ENCODE data around the gene CHST9.
"Not testable (repeated sequence)": the region's sequence is repeated elsewhere in the genome, so short reads cannot be mapped to it uniquely, and the experiment has no call there.

CHST9 gene

DNA sequence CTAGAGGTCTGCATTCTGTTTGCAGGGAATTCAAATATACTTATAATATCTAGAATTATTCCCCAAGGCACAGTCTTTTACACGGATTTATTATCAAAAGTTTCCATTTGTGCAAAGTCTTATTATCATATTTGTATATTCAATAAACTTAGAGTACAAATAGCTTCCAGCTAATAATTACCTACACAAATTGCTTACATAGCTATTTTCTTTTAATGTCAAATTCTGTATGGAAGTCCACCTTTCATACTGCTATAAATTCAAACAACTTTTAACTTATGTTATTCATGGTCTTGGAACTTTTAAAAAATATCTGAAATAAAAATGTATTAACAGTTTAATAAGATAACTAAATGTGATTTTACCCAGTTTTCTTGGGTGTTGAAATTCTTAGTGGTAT lies 13.1 kb downstream of the CHST9 start:
- no peak for DNase-seq (ENCODE audit: low spot score)

DNA sequence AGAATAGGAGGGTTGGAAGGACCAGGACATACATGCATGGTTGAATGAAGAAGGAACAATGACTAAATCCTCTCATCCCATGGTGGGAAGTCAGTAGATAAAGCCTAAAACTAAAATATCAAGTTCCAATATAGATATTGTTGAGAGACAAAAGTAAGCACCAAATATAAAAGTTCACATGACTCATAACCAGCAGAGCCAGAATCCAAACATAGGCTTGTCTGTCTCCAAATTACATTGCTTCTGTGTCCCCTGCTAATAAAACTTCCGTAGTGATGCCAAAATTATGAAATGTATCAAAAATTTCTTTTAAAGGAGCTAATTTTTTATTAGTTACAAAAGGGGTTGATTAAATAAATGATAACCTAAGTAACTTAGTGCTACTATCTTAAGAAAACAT lies 19.7 kb downstream of the CHST9 start:
- DNase-seq (ENCODE audit: low spot score) = no peak

DNA sequence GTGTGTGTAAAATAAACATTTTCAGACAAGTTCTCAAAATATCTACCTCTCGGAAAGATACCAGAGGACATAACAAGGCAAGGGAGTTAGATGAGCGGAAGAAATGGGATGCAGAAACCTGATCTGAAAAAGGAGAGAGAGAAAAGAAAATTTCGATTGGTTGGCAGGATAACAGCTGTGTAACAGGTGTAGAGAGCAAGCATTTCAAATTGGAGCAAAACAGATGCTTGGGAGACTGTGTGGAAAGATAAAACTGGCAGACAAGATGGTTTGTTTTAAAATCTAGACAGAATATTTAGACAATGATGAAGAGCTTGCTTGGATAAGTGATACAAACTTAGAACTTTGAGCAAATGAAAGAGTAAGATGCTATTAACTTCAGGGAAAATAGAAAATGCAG lies 20.2 kb downstream of the CHST9 start:
- no peak for DNase-seq (ENCODE audit: low spot score)

DNA sequence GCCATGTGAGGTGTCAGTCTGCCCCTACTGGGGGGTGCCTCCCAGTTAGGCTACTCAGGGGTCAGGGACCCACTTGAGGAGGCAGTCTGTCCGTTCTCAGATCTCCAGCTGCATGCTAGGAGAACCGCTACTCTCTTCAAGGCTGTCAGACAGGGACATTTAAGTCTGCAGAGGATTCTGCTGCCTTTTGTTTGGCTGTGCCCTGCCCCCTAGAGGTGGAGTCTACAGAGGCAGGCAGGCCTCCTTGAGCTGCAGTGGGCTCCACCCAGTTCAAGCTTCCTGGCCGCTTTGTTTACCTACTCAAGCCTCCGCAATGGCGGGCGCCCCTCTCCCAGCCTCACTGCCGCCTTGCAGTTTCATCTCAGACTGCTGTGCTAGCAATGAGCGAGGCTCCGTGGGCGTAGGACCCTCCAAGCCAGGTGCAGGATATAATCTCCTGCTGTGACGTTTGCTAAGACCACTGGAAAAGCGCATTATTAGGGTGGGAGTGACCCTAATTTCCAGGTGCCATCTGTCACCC lies 21.9 kb downstream of the CHST9 start:
- not testable (repeated sequence) for DNase-seq (ENCODE audit: low spot score)

DNA sequence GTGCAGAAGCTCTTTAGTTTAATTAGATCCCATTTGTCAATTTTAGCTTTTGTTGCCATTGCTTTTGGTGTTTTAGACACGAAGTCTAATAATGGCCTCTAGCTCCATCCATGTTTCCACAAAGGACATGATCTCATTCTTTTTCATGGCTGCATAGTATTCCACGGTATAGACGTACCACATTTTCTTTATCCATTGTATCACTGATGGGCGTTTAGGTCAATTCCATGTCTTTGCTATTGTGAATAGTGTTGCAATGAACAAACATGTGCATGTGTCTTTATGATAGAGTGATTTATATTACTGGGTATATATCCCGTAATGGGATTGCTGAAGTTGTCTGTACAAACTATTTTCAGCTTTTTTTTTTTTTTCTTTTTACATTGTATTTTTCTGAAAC lies 35.9 kb downstream of the CHST9 start:
- not testable (repeated sequence) for DNase-seq (ENCODE audit: low spot score)

DNA sequence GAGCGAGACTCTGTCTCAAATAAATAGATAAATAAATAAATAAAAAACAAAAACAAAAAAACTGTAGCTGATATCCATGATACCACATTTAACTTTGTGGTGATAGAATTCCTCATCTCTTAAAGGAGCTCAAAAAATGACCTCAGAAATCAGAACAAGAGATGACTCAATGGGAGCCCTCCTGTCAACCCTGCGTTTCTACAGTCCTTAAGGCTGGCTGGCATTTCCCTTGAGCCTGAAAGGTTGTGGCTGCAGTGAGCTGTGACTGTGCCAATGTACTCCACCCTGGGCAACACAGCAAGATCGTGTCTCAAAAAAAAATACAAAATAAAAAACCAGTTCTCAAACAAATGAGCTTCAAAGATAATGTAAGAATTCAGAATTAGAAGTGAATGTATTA lies 40.4 kb downstream of the CHST9 start:
- no peak for DNase-seq (ENCODE audit: low spot score)

DNA sequence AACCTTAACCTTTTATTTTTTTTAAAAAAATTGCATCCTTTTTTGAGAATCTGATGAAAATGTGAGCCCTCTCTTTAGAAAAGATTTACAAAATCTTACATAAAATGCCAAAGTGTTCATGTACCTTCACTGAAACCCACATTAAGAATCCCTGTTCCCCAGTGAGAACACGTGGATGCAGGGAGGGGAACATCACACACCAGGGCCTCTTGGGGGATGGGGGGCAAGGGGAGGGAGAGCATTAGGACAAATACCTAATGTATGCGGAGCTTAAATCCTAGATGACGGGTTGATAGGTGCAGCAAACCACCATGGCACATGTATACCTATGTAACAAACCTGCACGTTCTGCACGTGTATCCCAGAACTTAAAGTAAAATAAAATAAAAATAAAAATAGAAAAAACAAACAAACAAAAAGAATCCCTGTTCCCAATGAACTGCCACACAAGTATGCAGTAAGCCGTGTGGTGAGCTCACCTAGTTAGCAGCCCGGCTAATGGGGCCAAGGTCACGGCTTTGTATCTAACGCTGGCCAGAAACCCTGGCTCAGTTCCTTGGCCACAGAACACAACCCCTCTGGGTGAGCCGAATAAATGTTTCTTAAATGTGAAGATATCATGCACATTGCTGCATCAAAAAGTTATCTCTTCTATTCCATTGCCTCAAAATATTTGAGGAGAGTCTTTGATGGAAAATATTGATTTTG lies 41.4 kb downstream of the CHST9 start:
- no peak for DNase-seq (ENCODE audit: low spot score)

DNA sequence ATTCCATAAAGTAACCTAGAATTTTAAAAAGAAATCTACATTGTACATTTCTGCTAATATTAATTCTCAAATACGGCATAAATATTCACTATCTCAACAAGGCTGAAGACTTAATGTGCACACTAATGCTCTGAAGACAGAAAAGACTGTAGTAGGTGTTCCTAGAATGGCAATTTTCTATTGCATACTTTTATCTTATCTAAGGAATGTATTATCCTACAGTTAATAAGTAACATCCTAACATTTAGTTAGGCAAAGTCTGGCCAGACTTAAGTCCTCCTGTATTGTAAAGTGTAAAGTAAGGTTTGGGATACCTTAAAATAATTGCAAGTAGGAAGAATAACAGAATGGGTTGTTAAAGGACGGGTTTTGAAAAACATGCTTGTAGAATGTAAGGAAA lies 42.2 kb downstream of the CHST9 start:
- no peak for DNase-seq (ENCODE audit: low spot score)

DNA sequence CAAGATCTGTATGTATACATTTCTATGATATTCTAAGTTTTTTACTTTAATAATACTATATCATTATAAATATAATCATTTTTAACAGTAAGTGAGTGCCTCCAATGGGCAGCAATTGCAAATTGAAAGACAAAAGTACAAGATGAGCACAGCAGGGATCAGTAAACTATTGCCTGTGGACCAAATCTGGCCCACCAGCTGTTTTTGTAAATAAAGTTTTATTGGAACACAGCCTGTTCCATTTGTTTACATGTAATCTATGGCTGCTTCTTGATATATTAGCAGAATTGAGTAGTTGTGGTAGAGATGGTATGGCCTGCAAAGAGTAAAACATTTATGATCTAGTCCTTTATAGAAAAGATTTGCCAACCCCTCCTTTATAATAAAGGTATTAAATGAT lies 43.2 kb downstream of the CHST9 start:
- DNase-seq (ENCODE audit: low spot score) = no peak

DNA sequence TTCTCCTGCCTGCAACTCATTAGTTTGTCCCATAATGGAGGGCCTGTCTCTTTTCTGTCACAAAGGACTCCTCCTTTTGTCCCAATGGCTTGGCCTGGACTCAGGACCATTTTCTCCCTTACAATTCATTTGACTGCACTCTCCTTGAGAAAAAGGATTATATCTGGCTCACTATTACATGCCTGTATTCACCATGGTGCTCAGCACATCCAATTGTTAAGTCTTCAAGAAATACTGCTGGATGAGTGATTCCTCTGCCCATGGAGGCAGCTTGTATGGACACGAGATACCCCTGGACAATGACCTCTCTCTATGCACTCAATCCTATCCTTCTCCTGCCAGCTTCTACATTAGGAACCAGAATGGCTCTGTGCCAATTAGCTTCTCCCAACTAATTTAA lies 47.0 kb downstream of the CHST9 start:
- no peak for DNase-seq (ENCODE audit: low spot score)

DNA sequence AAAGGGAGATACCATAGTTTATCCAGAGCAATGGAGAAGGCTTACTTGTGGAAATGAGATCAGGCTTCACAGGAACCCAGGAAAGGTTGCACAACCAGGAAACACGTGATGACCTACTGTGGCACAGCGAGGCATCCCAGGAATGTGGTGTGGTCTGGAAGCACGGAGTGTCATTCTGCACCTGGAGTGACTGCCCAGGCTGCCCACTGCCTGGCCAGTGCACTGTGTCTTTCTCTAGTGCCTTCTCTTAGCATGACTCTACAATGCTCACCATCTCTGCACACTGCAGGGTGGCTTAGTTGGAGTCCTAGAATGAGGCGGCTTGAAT lies 48.9 kb downstream of the CHST9 start:
- DNase-seq (ENCODE audit: low spot score) = no peak

DNA sequence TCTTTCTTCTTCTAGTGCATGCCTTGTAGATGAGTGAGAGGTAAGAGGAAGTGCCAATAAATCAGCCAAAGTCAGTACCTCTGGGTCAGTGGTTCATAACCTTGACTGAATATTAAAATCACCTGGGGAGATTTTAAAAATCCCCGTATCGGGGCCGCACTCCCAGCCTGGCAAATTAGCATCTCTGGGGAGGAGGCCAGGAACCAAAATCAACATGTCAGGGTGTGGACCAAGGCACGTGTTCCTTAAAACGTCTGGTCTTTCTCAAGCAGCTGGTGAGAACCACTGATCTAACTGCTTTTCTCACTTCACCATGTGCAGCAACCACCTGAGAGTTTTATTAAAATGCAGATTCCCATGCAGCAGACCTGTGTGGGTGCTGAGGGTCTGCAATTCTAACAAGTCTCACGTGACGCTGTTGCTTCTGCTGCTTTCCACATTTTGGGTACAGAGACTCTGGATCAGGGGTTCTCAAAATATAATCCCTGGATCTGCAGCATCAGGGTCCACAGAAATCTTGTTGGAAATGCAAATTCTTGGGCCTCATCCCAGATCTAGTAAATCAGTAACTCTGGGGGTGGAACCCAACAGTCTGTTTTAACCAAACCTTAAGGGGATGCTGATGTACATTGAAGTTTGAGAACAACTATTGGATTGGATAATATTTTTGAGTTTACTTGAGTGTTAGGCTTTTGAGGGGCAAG lies 49.5 kb downstream of the CHST9 start:
- DNase-seq (ENCODE audit: low spot score) = no peak

DNA sequence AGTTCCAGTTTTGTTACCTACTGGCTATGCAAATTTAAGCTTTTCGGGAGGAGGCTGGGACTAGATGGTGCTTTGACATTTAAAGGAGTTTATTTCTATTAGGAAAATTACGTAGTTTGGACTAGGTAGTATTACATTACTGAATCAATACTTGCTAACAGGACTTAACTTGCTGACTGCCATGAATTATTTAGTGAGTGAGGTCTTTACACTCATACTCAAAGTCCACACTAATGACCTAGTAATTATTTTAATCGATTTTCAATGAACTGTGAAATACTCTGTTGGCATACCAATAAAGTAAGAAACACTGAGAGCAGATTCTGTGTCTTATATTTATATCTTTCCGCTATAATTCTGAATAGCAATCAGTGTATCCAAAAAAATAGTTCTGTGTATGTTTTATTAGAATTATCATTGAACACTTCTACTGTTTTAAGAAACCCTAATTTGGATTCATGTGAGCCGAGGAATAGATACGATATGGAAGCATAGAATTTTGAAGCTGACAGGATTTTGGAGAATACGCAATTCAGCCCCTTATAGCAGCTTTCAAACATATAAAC lies 55.0 kb downstream of the CHST9 start:
- DNase-seq (ENCODE audit: low spot score) = no peak

DNA sequence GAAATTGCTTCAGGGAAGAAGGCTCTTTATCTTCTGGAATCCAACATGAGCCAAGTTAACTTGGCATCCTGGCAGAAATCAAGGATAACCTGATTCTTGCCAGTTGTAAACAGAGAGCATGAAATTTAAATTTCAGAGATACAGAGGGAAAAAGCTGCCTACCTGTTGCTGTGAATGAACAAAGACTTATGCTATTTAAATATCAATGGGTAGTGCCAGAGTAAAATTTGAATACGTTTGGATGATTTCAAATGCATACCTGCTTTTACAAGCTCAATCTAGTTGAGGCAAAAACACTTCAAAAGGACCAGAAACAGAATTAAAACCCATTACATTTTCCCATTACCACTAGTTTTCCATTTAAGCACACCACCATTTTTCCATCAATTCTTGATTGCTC lies 60.9 kb downstream of the CHST9 start:
- no peak for DNase-seq (ENCODE audit: low spot score)

DNA sequence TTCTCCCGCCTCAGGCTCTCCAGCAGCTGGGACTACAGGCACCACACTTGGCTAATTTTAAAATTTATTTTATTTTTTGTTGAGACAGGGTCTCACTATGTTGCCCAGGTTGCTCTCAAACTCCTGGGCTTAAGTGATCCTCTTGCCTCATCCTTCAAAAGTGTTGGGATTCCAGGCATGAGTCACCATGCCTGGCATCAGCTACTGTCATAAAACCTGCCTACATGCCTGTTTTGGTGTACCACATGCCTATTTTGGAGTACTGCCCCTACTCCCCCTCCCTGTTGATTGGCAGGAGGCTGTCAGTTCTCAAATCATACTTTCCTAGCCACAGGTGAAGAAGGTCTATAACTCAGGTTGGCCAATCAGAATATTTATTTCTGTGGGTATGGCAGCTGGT lies 64.0 kb downstream of the CHST9 start:
- DNase-seq (ENCODE audit: low spot score) = no peak

DNA sequence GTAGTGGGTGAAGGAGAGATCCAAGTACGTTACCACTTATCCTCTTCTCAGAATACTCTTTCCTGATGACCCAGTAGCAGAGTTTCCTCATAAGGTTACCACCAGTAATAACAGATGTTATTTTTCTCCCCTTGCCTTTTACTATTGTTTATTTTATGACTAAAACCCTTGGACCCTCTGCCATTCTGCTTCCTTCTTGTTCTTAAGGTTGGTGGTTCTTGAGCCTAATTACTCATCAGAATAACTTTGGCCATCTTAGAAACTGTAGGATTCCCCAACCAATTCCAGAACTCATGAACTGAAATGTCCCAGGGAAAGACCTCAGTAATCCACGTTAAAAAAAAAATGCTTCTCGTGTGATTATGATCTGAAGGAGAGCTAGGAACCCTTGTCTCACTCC lies 64.9 kb downstream of the CHST9 start:
- no peak for DNase-seq (ENCODE audit: low spot score)

DNA sequence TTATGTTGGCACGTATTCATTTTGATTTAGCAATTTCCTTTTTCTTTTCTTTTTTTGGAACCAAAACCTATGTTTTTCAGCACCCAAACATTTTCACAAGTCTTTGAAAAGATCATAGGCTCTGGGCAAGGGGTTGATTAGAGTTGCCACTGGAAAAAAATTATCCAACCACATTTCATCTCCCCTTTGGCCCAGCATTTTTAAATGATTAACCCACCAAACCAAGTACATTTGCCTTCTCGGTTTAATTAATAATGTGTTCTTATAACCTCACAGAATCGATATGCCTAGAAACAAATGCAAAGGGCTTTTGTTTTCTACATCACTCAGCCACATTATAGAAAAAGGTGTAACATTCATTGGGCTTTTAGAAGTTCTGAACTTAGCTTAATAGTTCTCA lies 66.1 kb downstream of the CHST9 start:
- no peak for DNase-seq (ENCODE audit: low spot score)

DNA sequence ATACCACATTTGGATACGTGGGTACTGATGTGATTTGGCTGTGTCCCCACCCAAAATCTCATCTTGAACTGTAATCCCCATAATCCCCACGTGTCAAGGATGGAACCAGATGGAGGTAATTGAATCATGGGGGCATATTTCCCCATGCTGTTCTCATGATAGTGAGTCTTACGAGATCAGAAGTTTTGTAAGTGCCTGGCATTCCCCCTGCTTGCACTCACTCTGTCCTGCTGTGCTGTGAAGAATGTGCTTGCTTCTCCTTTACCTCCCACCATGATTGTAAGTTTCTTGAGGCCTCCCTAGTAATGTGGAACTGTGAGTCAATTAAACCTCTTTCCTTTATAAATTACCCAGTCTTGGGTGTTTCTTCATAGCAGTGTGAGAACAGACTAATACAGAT lies 70.3 kb downstream of the CHST9 start:
- no peak for DNase-seq (ENCODE audit: low spot score)

DNA sequence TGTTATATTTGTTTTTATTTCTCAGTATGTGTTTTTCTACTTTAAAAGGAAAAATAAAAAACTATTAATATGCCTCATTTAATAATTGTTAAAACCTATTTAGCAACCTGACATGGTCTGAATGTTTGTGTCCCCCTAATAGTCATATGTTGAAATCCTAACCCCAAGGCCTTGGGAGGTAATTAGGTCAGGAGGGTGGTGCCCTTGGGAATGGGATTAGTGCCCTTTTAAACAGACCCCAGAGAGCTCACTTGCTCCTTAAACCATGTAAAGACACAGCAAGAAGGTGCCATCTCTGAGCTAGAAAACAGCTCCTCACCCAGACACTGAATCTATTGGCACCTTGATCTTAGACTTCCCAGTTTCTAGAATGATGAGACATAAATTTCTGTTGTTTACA lies 71.8 kb downstream of the CHST9 start:
- DNase-seq (ENCODE audit: low spot score) = no peak

DNA sequence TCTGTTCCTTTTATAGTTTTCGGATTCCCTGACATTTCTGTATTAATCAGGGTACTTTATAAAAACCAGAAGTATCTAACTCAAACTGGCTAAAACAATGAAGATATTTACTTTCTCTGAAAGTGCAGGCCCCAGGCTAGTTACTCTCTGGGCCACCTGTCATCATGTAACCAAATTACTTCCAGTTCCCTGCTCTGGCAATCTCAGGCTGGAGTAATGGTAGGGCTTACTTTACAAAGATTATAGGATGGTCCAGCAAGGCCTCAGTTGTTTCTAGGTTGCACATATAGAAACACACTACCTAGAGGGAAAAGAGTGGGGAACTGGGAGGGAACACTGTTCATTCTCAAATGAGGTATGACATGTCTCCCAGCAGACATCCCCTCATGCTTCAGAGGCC lies 74.8 kb downstream of the CHST9 start:
- DNase-seq (ENCODE audit: low spot score) = no peak

DNA sequence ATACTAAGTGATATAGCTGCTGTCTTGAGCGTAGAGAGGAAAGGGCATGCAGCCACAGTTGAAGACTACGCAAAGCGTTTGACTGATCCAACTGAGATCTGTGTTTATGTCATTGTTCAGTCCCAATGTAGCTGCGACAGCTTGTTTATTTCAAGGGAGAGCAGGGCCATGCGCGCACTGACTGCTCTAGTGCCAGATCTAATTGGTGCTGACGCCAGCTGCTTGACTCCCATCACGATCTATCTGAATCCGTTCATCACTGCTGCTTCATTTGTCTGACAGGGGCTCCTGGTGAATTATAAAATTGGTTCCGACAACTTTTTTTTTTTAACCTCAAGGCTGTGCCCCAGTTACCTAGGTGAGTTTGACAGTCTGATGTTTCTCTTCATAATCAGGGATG lies 75.7 kb downstream of the CHST9 start:
- DNase-seq (ENCODE audit: low spot score) = no peak

DNA sequence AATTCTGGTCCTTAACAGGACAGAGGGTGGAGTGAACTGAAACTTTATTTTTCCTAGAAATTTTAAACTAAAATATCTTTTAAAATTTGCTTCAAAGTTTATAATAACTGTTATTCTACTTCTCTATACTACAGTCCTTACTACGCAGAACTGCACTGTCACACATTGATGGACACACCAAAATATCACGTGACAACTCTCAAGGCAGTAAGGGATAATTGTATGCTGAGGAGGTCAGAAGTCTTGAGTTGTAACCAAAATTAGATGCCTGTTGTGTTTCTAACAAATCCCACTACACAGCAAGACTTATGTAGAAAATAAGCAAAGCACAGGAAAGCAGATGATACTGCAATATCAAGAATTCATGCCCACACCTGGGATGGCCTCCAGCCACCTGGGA lies 76.3 kb downstream of the CHST9 start:
- DNase-seq (ENCODE audit: low spot score) = no peak

DNA sequence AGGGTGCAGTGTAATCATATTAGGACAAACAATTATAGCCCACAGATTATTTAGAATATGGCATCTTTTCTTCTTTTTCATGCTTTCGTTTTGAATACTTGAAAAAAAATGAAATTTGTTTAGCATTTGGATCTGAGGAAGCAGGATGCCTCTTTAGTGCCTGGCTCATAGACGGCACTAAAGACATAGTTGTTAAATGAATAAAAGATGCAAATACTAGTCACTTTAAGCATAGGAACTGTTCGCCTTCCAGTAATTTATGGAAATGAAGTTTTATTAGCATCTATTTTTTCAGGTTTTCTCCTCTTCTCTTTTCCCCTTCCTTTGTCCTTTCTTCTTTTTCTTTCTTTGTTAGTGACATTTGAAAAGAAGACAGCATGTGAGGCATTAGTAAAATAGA lies 80.4 kb downstream of the CHST9 start:
- DNase-seq (ENCODE audit: low spot score) = no peak

DNA sequence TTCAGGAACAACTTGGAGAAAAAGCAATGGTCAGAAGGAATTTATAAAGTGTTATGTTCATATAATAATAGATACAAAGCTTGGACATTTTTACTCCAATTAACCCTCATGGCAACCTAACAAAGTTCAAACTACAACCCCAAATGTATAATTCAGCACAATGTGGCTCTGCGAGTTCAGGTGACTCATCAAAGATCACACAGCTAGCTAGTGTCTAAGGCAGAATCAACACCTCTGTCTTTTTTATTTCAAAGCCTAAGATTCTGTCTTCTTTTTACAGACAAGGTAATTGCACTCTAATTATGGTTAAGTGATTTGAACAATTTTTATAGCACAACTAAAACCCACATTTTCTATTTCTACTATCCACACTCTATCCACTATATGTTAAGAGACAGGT lies 90.5 kb downstream of the CHST9 start:
- DNase-seq (ENCODE audit: low spot score) = no peak
